Activated naive CD8-positive, alpha-beta T cell treated with anti-CD3 and anti-CD28 coated beads, Interleukin-2, amount 10 ng/mL, durations not matched to agents 7 days and 5 days (primary cell): ENCODE measurements around the gene HOXA6. TPM values are rescaled to one million over a fixed set of nuclear protein-coding genes. Genes with fewer than 3 reads are reported as not detected.

ENCODE experiments used
- ATAC-seq: fragments of 150-1000 bp; cut with Tn5 transposase; one replicate; pipeline ENCODE4 v1.10.0; 2021; ENCODE audit warnings: low read depth, moderate library complexity
- POLR2A ChIA-PET: fragments of 350-600 bp; sonication (Branson Sonifier 250); formaldehyde crosslinking; loops from one replicate; lab custom pipeline; 2021; ENCODE audit warnings: antibody characterized with exemption; lab: Charles Lee
- DNase-seq: peaks from one replicate; pipeline ENCODE4 v3.0.0; 2021
- H3K27ac Mint-ChIP-seq: one replicate; pipeline ENCODE4 v1.8.0; 2022; ENCODE audit warnings: mild to moderate bottlenecking, mixed read lengths
- H3K27me3 Mint-ChIP-seq: one replicate; pipeline ENCODE4 v1.8.0; 2022; ENCODE audit warnings: mild to moderate bottlenecking, moderate library complexity, mixed read lengths
- H3K36me3 Mint-ChIP-seq: one replicate; pipeline ENCODE4 v1.8.0; 2021; ENCODE audit warnings: mild to moderate bottlenecking, mixed read lengths
- H3K4me1 Mint-ChIP-seq: one replicate; pipeline ENCODE4 v1.8.0; 2021; ENCODE audit warnings: mixed read lengths
- H3K4me3 Mint-ChIP-seq: one replicate; pipeline ENCODE4 v1.8.0; 2022; ENCODE audit warnings: mild to moderate bottlenecking, moderate library complexity, mixed read lengths
- H3K9me3 Mint-ChIP-seq: one replicate; pipeline ENCODE4 v1.8.0; 2021; ENCODE audit warnings: mixed read lengths
- microRNA-seq: library from miRNA; unstranded; fragments of <30 nt; microRNA quantifications from one replicate; pipeline ENCODE4 v1.2.0, GENCODE V29; 2022
- total RNA-seq, 2 experiments: library from RNA; stranded (reverse); gene quantifications; one replicate each; pipeline ENCODE4 v1.2.3, GENCODE V29; 2021

HOXA6 gene
- total RNA-seq, 2 experiments from 2014 or later = not detected

- H3K4me3 Mint-ChIP-seq = no peak overlapping the region
- DNase-seq = no peak
- H3K36me3 Mint-ChIP-seq = peaks cover 4% of the 10 kb centered on the region
- H3K27ac Mint-ChIP-seq = no peak overlapping the region
- ATAC-seq = no peak
- H3K4me1 Mint-ChIP-seq = peaks cover 12% of the 10 kb centered on the region
- peaks cover 87% of the 10 kb centered on the region for H3K27me3 Mint-ChIP-seq
- no peaks in the 10 kb centered on the region for H3K9me3 Mint-ChIP-seq
- POLR2A ChIA-PET = interaction anchor here (0.7 to 1.6 kb wide), 3 partner anchors 33 to 66 kb away, joined by 3 to 6 read pairs (median 5); no protein-coding TSS in a partner anchor
Observed at GRCh38 chr7:27097686-27098577, 49.6 kb downstream of the HOXA6 start.

- Mint-ChIP-seq H3K4me1 (peaks cover 10% of the 10 kb centered on the region), H3K9me3 (no peaks in the 10 kb centered on the region)
Observed at GRCh38 chr7:27096768-27097514, 50.6 kb downstream of the HOXA6 start.

GRCh38 chr7:27095897-27096767, 51.4 kb downstream of the HOXA6 start, which contains the start of gene HOXA1:
Gene HOXA1, minus strand, starts transcription at chr7:27096000. Its CDS starts 88 bp downstream, at chr7:27095912.
- POLR2A ChIA-PET = interaction anchor here (0.6 to 1.6 kb wide), 4 partner anchors 35 to 645 kb away, joined by 3 to 6 read pairs (median 3); no protein-coding TSS in a partner anchor
- H3K27ac Mint-ChIP-seq = peak within 1 kb of the TSS; percentile 71
- peaks cover 88% of the 10 kb centered on the region for H3K27me3 Mint-ChIP-seq
- peaks cover 2% of the 10 kb centered on the region for H3K36me3 Mint-ChIP-seq
- H3K4me1 Mint-ChIP-seq = peaks cover 10% of the 10 kb centered on the region
- DNase-seq (peak; percentile 74), ATAC-seq (peak; percentile 94)
- no peaks in the 10 kb centered on the region for H3K9me3 Mint-ChIP-seq
- peak within 1 kb of the TSS; percentile 91 for H3K4me3 Mint-ChIP-seq

More at GRCh38 chr7:27096768-27097514, 50.6 kb downstream of the HOXA6 start:
- DNase-seq (peak; percentile 44), ATAC-seq (peak; percentile 6)
- POLR2A ChIA-PET = interaction anchor here (0.6 to 1.6 kb wide), 6 partner anchors 34 to 644 kb away, joined by 3 to 6 read pairs (median 3); no protein-coding TSS in a partner anchor
- Mint-ChIP-seq H3K27ac (no peak overlapping the region), H3K4me3 (peak overlapping the region; percentile 91), H3K36me3 (peaks cover 2% of the 10 kb centered on the region), H3K27me3 (peaks cover 88% of the 10 kb centered on the region)

Small RNA genes within 50 kb of the gene (microRNA-seq; reads per million reads assigned to microRNA genes)
- 5.6 reads per million for gene MIR196B

Other genes with a start within 250 kb of the HOXA6 start
- 1 to 10 TPM in 1 of 2 experiments, under 1 TPM in 1; 0.72 to 1.0 TPM for gene HOXA1, start 51.8 kb downstream of the HOXA6 start, total RNA-seq
- not detected for gene HOXA2, start 45.1 kb downstream of the HOXA6 start, total RNA-seq
- under 1 TPM; 0.17 to 0.53 TPM for gene HOXA4, start 17.0 kb downstream of the HOXA6 start, total RNA-seq
- gene HOXA5, start 4.1 kb downstream of the HOXA6 start, total RNA-seq = not detected
- gene HOXA3, start 4.8 kb upstream of the HOXA6 start, total RNA-seq = not detected
- not detected for gene HOXA7, start 8.9 kb upstream of the HOXA6 start, total RNA-seq
- not detected for gene HOXA9, start 17.8 kb upstream of the HOXA6 start, total RNA-seq
- not detected for gene HOXA10, start 26.5 kb upstream of the HOXA6 start, total RNA-seq
- not detected for gene HOXA11, start 37.5 kb upstream of the HOXA6 start, total RNA-seq
- not detected for gene HOXA13, start 52.3 kb upstream of the HOXA6 start, total RNA-seq
- not detected for gene EVX1, start 95.0 kb upstream of the HOXA6 start, total RNA-seq